DND-41 (cell line): ENCODE results near the gene TCEAL9.
"Not testable (repeated sequence)": the region's sequence is repeated elsewhere in the genome, so short reads cannot be mapped to it uniquely, and the experiment has no call there.

Source experiments
- ATAC-seq: fragments of 200-7000 bp; cut with Tn5 transposase; 3 replicates; pipeline ENCODE4 v1.9.1; 2021; ENCODE audit warnings: low read depth; ENCODE audit not compliant: insufficient read depth
- DNase-seq: peaks from one replicate; pipeline ENCODE4 v3.0.0-alpha.2; 2020
- H2AFZ ChIP-seq: 2 replicates; pipeline ENCODE4 v1.6.0; 2012; ENCODE audit warnings: low read depth, low read length
- H3K27ac ChIP-seq: 2 replicates; pipeline ENCODE4 v1.5.1; 2012; ENCODE audit warnings: low read length, inconsistent platforms
- H3K27me3 ChIP-seq: fragments of 200-600 bp; sonication (generic); 2 replicates; pipeline ENCODE4 v1.6.0; 2012; ENCODE audit warnings: low read length, mild to moderate bottlenecking, inconsistent platforms; ENCODE audit not compliant: insufficient read depth, poor library complexity
- H3K36me3 ChIP-seq: 2 replicates; pipeline ENCODE4 v1.5.1; 2012; ENCODE audit warnings: low read length, inconsistent platforms; ENCODE audit not compliant: insufficient read depth
- H3K4me1 ChIP-seq: 2 replicates; pipeline ENCODE4 v1.5.1; 2012; ENCODE audit warnings: mild to moderate bottlenecking, low read length; ENCODE audit not compliant: insufficient read depth
- H3K4me2 ChIP-seq: 2 replicates; pipeline ENCODE4 v1.6.0; 2012; ENCODE audit warnings: mild to moderate bottlenecking, moderate library complexity, low read length, inconsistent platforms; ENCODE audit not compliant: insufficient read depth
- H3K4me3 ChIP-seq, 2 experiments: fragments of 200-600 bp in 1 of 2; shearing (Covaris generic) in 1 of 2; 2 replicates each; pipeline ENCODE4 v1.5.1; 2012 to 2016; ENCODE audit warnings: inconsistent platforms in 2 of 2, low read length in 2 of 2, mild to moderate bottlenecking in 2 of 2, low read depth in 1 of 2, moderate library complexity in 1 of 2
- H3K79me2 ChIP-seq: 2 replicates; pipeline ENCODE4 v1.6.0; 2012; ENCODE audit warnings: low read length, inconsistent platforms; ENCODE audit not compliant: insufficient read depth
- H3K9ac ChIP-seq: 2 replicates; pipeline ENCODE4 v1.6.0; 2012; ENCODE audit warnings: low read depth, mild to moderate bottlenecking, inconsistent platforms, low read length, moderate library complexity
- H3K9me3 ChIP-seq: 2 replicates; pipeline ENCODE4 v1.5.1; 2012; ENCODE audit warnings: low read length, moderate library complexity, mild to moderate bottlenecking, inconsistent platforms; ENCODE audit not compliant: insufficient read depth, severe bottlenecking
- H4K20me1 ChIP-seq: 2 replicates; pipeline ENCODE4 v1.6.0; 2012; ENCODE audit warnings: low read length; ENCODE audit not compliant: insufficient read depth
- CTCF ChIP-seq: IDR thresholded peaks from 2 replicates; pipeline ENCODE4 v1.5.1; 2012; ENCODE audit warnings: borderline replicate concordance, low read length, moderate library complexity, mild to moderate bottlenecking; ENCODE audit not compliant: poor library complexity, severe bottlenecking; ENCODE audit errors: extremely low read depth
- EZH2 ChIP-seq: IDR thresholded peaks from 3 replicates; pipeline ENCODE4 v1.6.1; 2012; ENCODE audit warnings: borderline replicate concordance, low read depth, mild to moderate bottlenecking, moderate library complexity, low read length, inconsistent platforms; ENCODE audit not compliant: severe bottlenecking

TCEAL9 gene

DNA sequence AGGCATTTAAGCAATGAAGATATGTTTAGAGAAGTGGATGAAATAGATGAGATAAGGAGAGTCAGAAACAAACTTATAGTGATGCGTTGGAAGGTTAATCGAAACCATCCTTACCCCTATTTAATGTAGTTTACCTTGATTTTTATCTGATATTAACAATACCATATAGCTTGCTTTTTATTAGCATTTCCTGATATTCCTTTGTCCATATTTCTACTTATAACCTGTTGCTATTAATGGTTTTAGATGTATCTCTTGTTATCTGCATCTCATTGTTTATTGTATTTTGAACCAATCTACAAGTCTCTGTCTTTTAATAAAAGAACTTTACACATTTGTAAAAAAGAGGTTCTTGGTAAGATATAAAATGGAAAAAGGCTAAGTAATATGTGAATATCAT is 1.6 kb downstream of the TCEAL9 start:
- ATAC-seq = no peak
- H3K4me1 ChIP-seq = peaks cover 14% of the 10 kb centered on the region
- H3K27me3 ChIP-seq = no peaks in the 10 kb centered on the region
- 0 out of 2 replicates have a peak, but pooled peaks cover 5% of the 10 kb centered on the region for H3K36me3 ChIP-seq
- TF ChIP-seq EZH2 = no peak
- no peak for TF ChIP-seq CTCF
- H3K9ac ChIP-seq = peak overlapping the region; percentile 69; the same call in 1 of the 2 replicates
- no peak overlapping the region for H3K4me2 ChIP-seq
- H4K20me1 ChIP-seq = no peaks in the 10 kb centered on the region
- peaks cover 4% of the 10 kb centered on the region; the same call in 1 of the 2 replicates for H3K79me2 ChIP-seq
- DNase-seq = no peak
- no peak overlapping the region for H3K4me3 ChIP-seq
- H2AFZ ChIP-seq = no peak overlapping the region
- no peak overlapping the region for H3K27ac ChIP-seq
- H3K9me3 ChIP-seq = no peaks in the 10 kb centered on the region

DNA sequence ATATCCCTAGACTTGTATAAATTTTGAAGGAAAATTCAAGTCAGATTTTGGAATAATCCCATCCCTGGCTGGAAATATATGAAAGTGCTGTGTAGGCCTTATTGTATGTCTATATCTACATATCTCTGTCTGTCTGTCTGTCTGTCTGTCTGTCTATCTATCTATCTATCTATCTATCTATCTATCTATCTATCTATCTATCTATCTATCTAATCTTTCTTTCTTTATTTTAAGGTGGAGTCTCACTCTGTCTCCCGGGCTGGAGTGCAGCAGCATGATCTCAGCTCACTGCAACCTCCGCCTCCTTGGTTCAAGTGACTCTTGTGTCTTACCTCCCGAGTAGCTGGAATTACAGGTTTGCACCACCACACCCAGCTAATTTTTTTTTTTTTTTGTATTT is 3.3 kb downstream of the TCEAL9 start:
- H3K27ac ChIP-seq, DNase-seq, H4K20me1 ChIP-seq, H3K79me2 ChIP-seq, H3K4me2 ChIP-seq, H3K9ac ChIP-seq, ATAC-seq, H3K36me3 ChIP-seq, H3K9me3 ChIP-seq, H3K4me3 ChIP-seq, H3K27me3 ChIP-seq, H2AFZ ChIP-seq: not testable (repeated sequence)
- H3K4me1 ChIP-seq = peaks cover 14% of the 10 kb centered on the region

GRCh38 chrX:103360092-103360491 is 3.8 kb downstream of the TCEAL9 start:
- Histone ChIP-seq H3K4me2 (no peak overlapping the region), H3K27me3 (no peaks in the 10 kb centered on the region), H3K4me1 (peaks cover 14% of the 10 kb centered on the region), H4K20me1 (no peaks in the 10 kb centered on the region), H3K9ac (no peak overlapping the region), H2AFZ (no peak overlapping the region), H3K36me3 (0 out of 2 replicates have a peak, but pooled peaks cover 5% of the 10 kb centered on the region), H3K27ac (no peak overlapping the region), H3K4me3 (no peak overlapping the region), H3K79me2 (peaks cover 4% of the 10 kb centered on the region; the same call in 1 of the 2 replicates), H3K9me3 (no peaks in the 10 kb centered on the region)
- ATAC-seq = no peak
- TF ChIP-seq CTCF = no peak
- TF ChIP-seq EZH2 = no peak
- no peak for DNase-seq

- Histone ChIP-seq H3K9me3 (no peaks in the 10 kb centered on the region), H3K79me2 (peaks cover 4% of the 10 kb centered on the region; the same call in 1 of the 2 replicates), H3K27me3 (no peaks in the 10 kb centered on the region), H3K4me2 (no peak overlapping the region), H2AFZ (no peak overlapping the region), H3K4me1 (peaks cover 10% of the 10 kb centered on the region), H3K27ac (no peak overlapping the region), H3K4me3 (no peak overlapping the region), H3K9ac (no peak overlapping the region), H4K20me1 (no peaks in the 10 kb centered on the region), H3K36me3 (0 out of 2 replicates have a peak, but pooled peaks cover 5% of the 10 kb centered on the region)
- ATAC-seq (no peak), DNase-seq (no peak)
- no peak for TF ChIP-seq CTCF
- no peak for TF ChIP-seq EZH2
Observed at GRCh38 chrX:103360916-103361315, 4.6 kb downstream of the TCEAL9 start.
